Retinal pigment epithelial cell (primary cell): ENCODE data around the gene LEMD3.

Source experiments
- DNase-seq: peaks from one replicate; pipeline ENCODE4 v3.0.0-alpha.2; 2010; ENCODE audit warnings: low read depth
- H3K4me3 ChIP-seq: 2 replicates; pipeline ENCODE4 v1.5.1; 2011; ENCODE audit warnings: mild to moderate bottlenecking, low read length, control low read depth, moderate library complexity
- CTCF ChIP-seq: conservative IDR thresholded peaks from 2 replicates; pipeline ENCODE4 v1.5.1; 2011; ENCODE audit warnings: low read depth, low read length, control low read depth, inconsistent platforms

LEMD3 gene

DNA sequence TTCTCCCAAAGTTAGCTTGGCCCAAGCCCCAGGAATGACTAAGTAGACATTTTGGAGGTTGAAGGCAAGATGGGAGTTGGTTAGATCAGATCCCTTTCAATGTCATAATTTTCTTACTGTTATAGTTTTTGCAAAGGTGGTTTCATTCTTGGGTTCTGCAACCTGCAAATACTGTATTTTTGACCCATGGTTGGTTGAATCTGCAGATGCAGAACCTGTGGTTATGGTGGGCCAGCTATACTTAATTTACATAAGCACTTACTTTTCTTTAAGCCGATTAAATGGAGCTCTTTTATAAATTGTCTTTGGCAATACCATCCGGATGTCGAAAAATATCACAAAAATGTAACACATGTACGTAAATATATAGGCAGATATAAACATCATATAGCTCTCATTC lies 25.6 kb downstream of the LEMD3 start:
- H3K4me3 ChIP-seq = no peak overlapping the region
- no peak for TF ChIP-seq CTCF
- no peak for DNase-seq

DNA sequence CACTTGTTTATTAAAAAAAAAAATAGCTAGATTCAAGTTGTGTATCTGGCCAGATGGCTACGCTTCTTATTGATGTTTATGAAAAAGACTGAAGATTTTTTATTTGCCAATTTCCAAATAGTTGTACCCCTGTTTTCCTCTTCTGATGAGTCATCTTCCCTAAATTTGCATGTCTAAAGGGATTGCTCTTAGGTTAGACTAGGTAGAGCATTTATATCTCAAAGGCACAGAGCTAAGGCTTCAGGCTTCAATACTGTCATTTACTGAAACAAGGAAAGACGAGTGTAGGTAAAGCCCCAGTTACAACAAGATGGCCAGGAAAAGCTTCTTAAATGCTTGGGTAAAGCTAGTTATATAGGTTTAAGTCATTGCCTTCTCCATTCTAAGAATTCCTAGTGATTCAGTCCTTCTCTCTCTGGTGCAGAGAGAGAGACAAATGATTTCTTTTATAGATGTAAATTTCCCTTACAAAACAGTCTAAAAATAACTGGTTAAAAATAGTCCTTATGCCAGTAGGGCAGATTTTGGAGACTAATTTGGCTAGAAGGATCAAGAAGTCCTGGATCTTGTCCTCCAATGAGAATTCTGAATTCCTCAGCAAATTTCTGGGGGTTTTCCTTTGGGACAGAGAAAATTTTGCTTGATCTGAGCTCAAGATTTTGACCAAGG lies 26.1 kb downstream of the LEMD3 start:
- no peak for DNase-seq
- no peak overlapping the region for H3K4me3 ChIP-seq
- TF ChIP-seq CTCF = no peak

GRCh38 chr12:65196762-65197567 lies 27.6 kb downstream of the LEMD3 start:
- no peak for DNase-seq
- H3K4me3 ChIP-seq = no peak overlapping the region
- no peak for TF ChIP-seq CTCF

GRCh38 chr12:65199604-65200003 lies 30.2 kb downstream of the LEMD3 start:
- no peak for DNase-seq
- no peak for TF ChIP-seq CTCF
- H3K4me3 ChIP-seq = no peak overlapping the region

DNA sequence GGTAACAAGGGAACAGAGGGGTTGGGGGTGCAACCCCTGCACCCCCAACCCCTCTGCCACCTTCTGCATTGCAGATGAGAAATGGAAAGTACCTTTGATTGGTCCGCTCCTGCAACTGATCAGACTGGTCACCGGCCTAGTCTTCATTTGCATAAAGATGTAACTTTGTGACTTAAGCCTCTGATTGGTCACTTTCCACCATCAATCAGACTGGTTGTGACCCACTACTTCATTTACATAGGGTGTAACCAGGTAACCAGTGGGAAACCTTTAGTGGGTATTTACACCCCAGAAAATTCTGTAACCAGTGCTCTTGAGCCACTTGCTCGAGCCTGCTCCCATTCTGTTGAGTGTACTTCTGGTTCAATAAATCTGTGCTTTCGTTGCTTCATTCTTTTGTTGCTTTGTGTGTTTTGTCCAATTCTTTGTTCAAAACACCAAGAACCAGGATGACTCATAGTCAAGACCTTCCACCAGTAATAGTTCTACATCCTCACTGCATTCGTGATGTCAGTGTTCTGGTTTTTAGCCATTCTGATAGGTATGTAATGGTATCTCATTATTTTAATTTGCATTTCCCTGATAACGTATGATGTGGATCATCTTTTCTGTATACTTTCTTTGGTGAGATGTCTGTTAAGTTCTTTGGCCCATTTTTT lies 30.8 kb downstream of the LEMD3 start:
- H3K4me3 ChIP-seq = no peak overlapping the region
- no peak for TF ChIP-seq CTCF
- DNase-seq = no peak

GRCh38 chr12:65203376-65203775 lies 34.0 kb downstream of the LEMD3 start:
- H3K4me3 ChIP-seq = no peak overlapping the region
- DNase-seq = no peak
- TF ChIP-seq CTCF = no peak
